Neural cell (in vitro differentiated cells): ENCODE data around the gene GNAS-AS1. TPM values are rescaled to one million over a fixed set of nuclear protein-coding genes. Genes with fewer than 3 reads are reported as not detected.

Source experiments
- H2AFZ ChIP-seq: fragments of 200-600, 300-800 bp; sonication (generic), shearing (Covaris generic); 2 replicates; pipeline ENCODE4 v1.6.0; 2014; ENCODE audit warnings: low read depth, mild to moderate bottlenecking, antibody characterized with exemption, low read length, moderate library complexity
- H3F3A ChIP-seq: fragments of 200-600 bp; shearing (Covaris generic); 2 replicates; pipeline ENCODE4 v1.6.1; 2016; ENCODE audit warnings: mild to moderate bottlenecking, moderate library complexity, mixed read lengths, antibody characterized with exemption, low read length; ENCODE audit not compliant: insufficient read depth, poor library complexity, severe bottlenecking
- H3K27ac ChIP-seq: fragments of 200-600, 300-800 bp; sonication (generic), shearing (Covaris generic); 2 replicates; pipeline ENCODE4 v1.5.1; 2014; ENCODE audit warnings: mild to moderate bottlenecking, low read length, moderate library complexity
- H3K27me3 ChIP-seq: fragments of 300-800, 200-600 bp; sonication (generic), shearing (Covaris generic); 2 replicates; pipeline ENCODE4 v1.6.0; 2014; ENCODE audit warnings: mild to moderate bottlenecking, low read depth, low read length, moderate library complexity; ENCODE audit not compliant: insufficient read depth
- H3K36me3 ChIP-seq: fragments of 300-800, 200-600 bp; sonication (generic), shearing (Covaris generic); 2 replicates; pipeline ENCODE4 v1.5.1; 2014; ENCODE audit warnings: mild to moderate bottlenecking, antibody characterized with exemption, low read length, moderate library complexity; ENCODE audit not compliant: insufficient read depth
- H3K4me2 ChIP-seq: fragments of 300-800, 200-600 bp; sonication (generic), shearing (Covaris generic); 2 replicates; pipeline ENCODE4 v1.6.0; 2014; ENCODE audit warnings: mild to moderate bottlenecking, low read length
- H3K4me3 ChIP-seq: fragments of 300-800, 200-600 bp; sonication (generic), shearing (Covaris generic); 2 replicates; pipeline ENCODE4 v1.5.1; 2014; ENCODE audit warnings: mild to moderate bottlenecking, low read length, moderate library complexity
- H3K79me2 ChIP-seq: fragments of 200-600 bp; shearing (Covaris generic); replicated peaks from 2 replicates; pipeline ENCODE4 v1.6.0; 2014; ENCODE audit warnings: mild to moderate bottlenecking, low read length, moderate library complexity; ENCODE audit not compliant: insufficient read depth
- H3K9ac ChIP-seq: fragments of 300-800, 200-600 bp; sonication (generic), shearing (Covaris generic); 2 replicates; pipeline ENCODE4 v1.6.1; 2016; ENCODE audit warnings: mild to moderate bottlenecking, low read length, mixed read lengths
- H3K9me2 ChIP-seq: fragments of 200-600 bp; shearing (Covaris generic); 2 replicates; pipeline ENCODE4 v1.6.1; 2016; ENCODE audit warnings: mild to moderate bottlenecking, low read length, mixed read lengths; ENCODE audit not compliant: insufficient read depth
- H3K9me3 ChIP-seq: fragments of 200-600, 300-800 bp; sonication (generic), shearing (Covaris generic); 2 replicates; pipeline ENCODE4 v1.6.1; 2016; ENCODE audit warnings: mild to moderate bottlenecking, mixed run types, low read length, moderate library complexity, mixed read lengths
- H4K20me1 ChIP-seq: fragments of 200-600 bp; shearing (Covaris generic); 2 replicates; pipeline ENCODE4 v1.6.1; 2016; ENCODE audit warnings: mild to moderate bottlenecking, mixed run types; ENCODE audit not compliant: insufficient read depth
- EP300 ChIP-seq: fragments of 450-650 bp; conservative IDR thresholded peaks from 2 replicates; pipeline ENCODE4 v1.6.1; 2014; ENCODE audit warnings: antibody characterized with exemption, mild to moderate bottlenecking, moderate library complexity; ENCODE audit not compliant: poor library complexity, severe bottlenecking
- EZH2 ChIP-seq: fragments of 200-600, 300-800 bp; shearing (Covaris generic), sonication (generic); IDR thresholded peaks from 2 replicates; pipeline ENCODE4 v1.6.1; 2014; ENCODE audit warnings: antibody characterized with exemption, low read length, borderline replicate concordance, mild to moderate bottlenecking; ENCODE audit not compliant: insufficient read depth, poor library complexity, severe bottlenecking
- MXI1 ChIP-seq: fragments of 450-650 bp; conservative IDR thresholded peaks from 2 replicates; pipeline ENCODE4 v1.6.1; 2014; ENCODE audit warnings: antibody characterized with exemption, mild to moderate bottlenecking; ENCODE audit not compliant: poor library complexity, severe bottlenecking
- POLR2AphosphoS5 ChIP-seq: IDR thresholded peaks from 2 replicates; pipeline ENCODE4 v1.6.1; 2012
- RAD21 ChIP-seq: fragments of 450-650 bp; conservative IDR thresholded peaks from 2 replicates; pipeline ENCODE4 v1.6.1; 2014; ENCODE audit warnings: antibody characterized with exemption, mild to moderate bottlenecking, moderate library complexity
- REST ChIP-seq: IDR thresholded peaks from 2 replicates; pipeline ENCODE4 v1.6.1; 2012; ENCODE audit warnings: borderline replicate concordance
- SMC3 ChIP-seq: fragments of 450-650 bp; conservative IDR thresholded peaks from 2 replicates; pipeline ENCODE4 v1.6.1; 2014; ENCODE audit warnings: antibody characterized with exemption, mild to moderate bottlenecking, moderate library complexity; ENCODE audit not compliant: poor library complexity
- polyA plus RNA-seq: library from polyadenylated mRNA; depleted of rRNA; stranded (reverse); fragments of >200 nt; gene quantifications from 2 replicates; pipeline ENCODE4 v1.2.3, GENCODE V29; 2014
- TF ChIP-seq, protein P1 (sequence below): fragments of 450-650 bp; IDR thresholded peaks from 2 replicates; pipeline ENCODE4 v1.5.1; 2014; ENCODE audit warnings: antibody characterized with exemption, mild to moderate bottlenecking, moderate library complexity; ENCODE audit not compliant: poor library complexity, severe bottlenecking

Gene GNAS-AS1
- polyA plus RNA-seq, 1 donor from 2014 or later = not detected

DNA sequence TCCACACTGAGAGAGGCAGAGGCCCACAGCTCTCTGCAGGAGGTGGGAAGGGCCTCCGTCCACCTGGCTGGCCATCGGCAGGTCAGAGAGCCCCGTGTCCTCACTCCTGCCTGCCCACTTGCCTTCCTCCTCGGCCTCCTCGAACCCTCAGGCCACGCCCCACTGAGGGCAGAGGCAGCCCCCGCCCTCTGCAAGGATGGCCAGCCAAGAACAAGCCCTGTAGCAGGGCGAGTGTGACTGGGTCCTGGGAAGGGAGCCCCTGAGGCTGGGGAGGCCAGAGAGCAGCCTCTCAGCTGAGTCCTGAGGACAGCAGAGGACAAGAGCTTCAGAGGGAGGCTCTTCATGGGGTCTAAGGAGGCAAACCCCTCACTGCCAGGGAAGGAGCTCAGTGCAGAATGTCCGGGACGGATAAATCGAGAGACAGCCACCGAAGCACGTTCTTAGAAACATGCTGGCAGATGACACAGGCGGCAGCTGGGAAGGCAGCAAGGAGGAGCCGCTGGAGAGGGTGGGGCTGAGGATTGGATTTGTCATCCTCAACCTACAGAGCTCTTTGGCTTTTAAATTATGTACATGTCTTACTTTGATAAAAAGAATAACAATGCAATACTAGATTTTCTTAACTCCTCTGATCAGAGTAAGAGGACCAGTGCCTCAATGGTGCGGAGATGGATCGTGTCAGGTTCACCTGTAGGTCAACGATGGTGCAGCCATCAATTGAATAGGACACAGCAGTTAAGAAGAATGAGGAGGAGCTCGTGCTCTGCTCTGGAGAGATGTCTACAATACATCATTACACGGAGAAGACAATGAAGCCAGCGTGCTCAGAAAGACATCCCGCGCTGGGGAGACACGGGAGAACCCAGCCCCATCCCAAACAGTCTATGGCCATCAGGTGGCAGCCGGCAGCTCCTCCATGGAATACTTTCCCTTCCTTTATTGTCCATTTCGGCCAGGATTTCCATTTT is 53.0 kb downstream of the GNAS-AS1 start:
- Histone ChIP-seq H3K27ac (no peak overlapping the region), H3K27me3 (no peaks in the 10 kb centered on the region), H3K4me3 (no peak overlapping the region), H4K20me1 (no peaks in the 10 kb centered on the region), H2AFZ (no peak overlapping the region), H3K4me2 (no peak overlapping the region), H3K36me3 (no peaks in the 10 kb centered on the region), H3K9me3 (no peaks in the 10 kb centered on the region), H3K9me2 (no peaks in the 10 kb centered on the region), H3F3A (no peaks in the 10 kb centered on the region), H3K9ac (no peak overlapping the region), H3K79me2 (no peaks in the 10 kb centered on the region)
- no peak for TF ChIP-seq RAD21
- no peak for TF ChIP-seq EZH2
- TF ChIP-seq POLR2AphosphoS5 = no peak
- no peak for TF ChIP-seq SMC3

- Histone ChIP-seq H3K27ac (no peak overlapping the region), H3K27me3 (no peaks in the 10 kb centered on the region), H3F3A (no peaks in the 10 kb centered on the region), H2AFZ (no peak overlapping the region), H3K4me3 (no peak overlapping the region), H3K79me2 (no peaks in the 10 kb centered on the region), H3K4me2 (no peak overlapping the region), H3K9me3 (no peaks in the 10 kb centered on the region), H3K36me3 (no peaks in the 10 kb centered on the region), H4K20me1 (no peaks in the 10 kb centered on the region), H3K9ac (no peak overlapping the region), H3K9me2 (no peaks in the 10 kb centered on the region)
- TF ChIP-seq MXI1 (no peak), RAD21 (no peak), SMC3 (no peak), EP300 (no peak), EZH2 (no peak)
- TF ChIP-seq, protein P1, sequence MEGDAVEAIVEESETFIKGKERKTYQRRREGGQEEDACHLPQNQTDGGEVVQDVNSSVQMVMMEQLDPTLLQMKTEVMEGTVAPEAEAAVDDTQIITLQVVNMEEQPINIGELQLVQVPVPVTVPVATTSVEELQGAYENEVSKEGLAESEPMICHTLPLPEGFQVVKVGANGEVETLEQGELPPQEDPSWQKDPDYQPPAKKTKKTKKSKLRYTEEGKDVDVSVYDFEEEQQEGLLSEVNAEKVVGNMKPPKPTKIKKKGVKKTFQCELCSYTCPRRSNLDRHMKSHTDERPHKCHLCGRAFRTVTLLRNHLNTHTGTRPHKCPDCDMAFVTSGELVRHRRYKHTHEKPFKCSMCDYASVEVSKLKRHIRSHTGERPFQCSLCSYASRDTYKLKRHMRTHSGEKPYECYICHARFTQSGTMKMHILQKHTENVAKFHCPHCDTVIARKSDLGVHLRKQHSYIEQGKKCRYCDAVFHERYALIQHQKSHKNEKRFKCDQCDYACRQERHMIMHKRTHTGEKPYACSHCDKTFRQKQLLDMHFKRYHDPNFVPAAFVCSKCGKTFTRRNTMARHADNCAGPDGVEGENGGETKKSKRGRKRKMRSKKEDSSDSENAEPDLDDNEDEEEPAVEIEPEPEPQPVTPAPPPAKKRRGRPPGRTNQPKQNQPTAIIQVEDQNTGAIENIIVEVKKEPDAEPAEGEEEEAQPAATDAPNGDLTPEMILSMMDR = no peak
Observed at GRCh38 chr20:58795923-58796245, 54.8 kb downstream of the GNAS-AS1 start.

- Histone ChIP-seq H3K4me2 (no peak overlapping the region), H2AFZ (no peak overlapping the region)
- no peak for TF ChIP-seq REST
Observed at GRCh38 chr20:58795181-58795922, 55.4 kb downstream of the GNAS-AS1 start.

More at GRCh38 chr20:58795181-58795922, 55.4 kb downstream of the GNAS-AS1 start:
- H3K79me2 ChIP-seq = no peaks in the 10 kb centered on the region
- H3K9ac ChIP-seq = no peak overlapping the region
- no peaks in the 10 kb centered on the region for H3K27me3 ChIP-seq
- H3K9me3 ChIP-seq = no peaks in the 10 kb centered on the region
- H3K9me2 ChIP-seq = no peaks in the 10 kb centered on the region
- no peaks in the 10 kb centered on the region for H3K36me3 ChIP-seq
- no peaks in the 10 kb centered on the region for H3F3A ChIP-seq
- no peak overlapping the region for H3K27ac ChIP-seq
- no peak overlapping the region for H3K4me3 ChIP-seq
- H4K20me1 ChIP-seq = no peaks in the 10 kb centered on the region
